Measurements from ENCODE around the gene ITGB6. TPM values are rescaled to one million over a fixed set of nuclear protein-coding genes. Genes with fewer than 3 reads are reported as not detected.

ITGB6 gene
- total RNA-seq, 4 donors from 2014 or later: 0.81 to 2.8 (median 1.0) TPM

DNA sequence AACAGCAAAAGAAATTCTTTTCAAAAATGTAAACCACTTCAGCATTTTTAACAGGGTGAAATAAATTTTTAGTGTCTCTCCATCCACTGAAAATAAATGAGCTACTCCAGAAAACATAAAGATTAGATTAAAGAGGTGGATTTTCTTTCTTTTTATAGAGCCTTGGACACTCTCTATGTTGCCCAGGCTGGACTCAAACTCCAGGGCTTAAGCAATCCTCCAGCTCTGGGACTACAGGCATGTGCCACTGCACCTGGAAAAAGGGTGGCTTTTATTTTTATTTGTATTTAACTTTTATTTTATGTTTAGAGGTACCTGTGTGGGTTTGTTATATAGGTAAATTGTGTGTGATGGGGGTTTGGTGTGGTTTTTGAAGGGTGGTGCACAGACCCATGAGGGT, 19.9 kb downstream of the ITGB6 start:
- intact Hi-C loops (cut with DNase I; ENCODE audit: low total_unique reads): no loop called here

GRCh38 chr2:160175169-160176134, 24.6 kb downstream of the ITGB6 start:
- ATAC-seq (no peak), DNase-seq (no peak)
- TF ChIP-seq POLR2A (IDR thresholded peaks at IDR 0.05) (no peak), CTCF (IDR thresholded peaks at IDR 0.05 in 4 of 5, conservative IDR thresholded peaks at IDR 0.05 in 1 of 5) (no peak)
- H3K9me3 ChIP-seq: no peaks in the 10 kb centered on the region
- H3K27ac ChIP-seq: peak overlapping the region in 2 of 4 donors; percentile 7 to 29
- H3K4me1 ChIP-seq: no peaks in the 10 kb centered on the region
- intact Hi-C loops (cut with DNase I; ENCODE audit: low total_unique reads) (no loop called here), in situ Hi-C loops (cut with MboI; ENCODE audit: low sequenced_read_pairs in 4 of 4) (no loop called here)
- H3K27me3 ChIP-seq: no peaks in the 10 kb centered on the region
- H3K36me3 ChIP-seq: peaks cover 0 to 5% of the 10 kb centered on the region in 2 donors
- H3K4me3 ChIP-seq: no peak overlapping the region

More for the DNA sequence above, 19.9 kb downstream of the ITGB6 start:
- H3K4me1 ChIP-seq: peaks cover 2 to 5% of the 10 kb centered on the region in 2 donors
- TF ChIP-seq POLR2A (IDR thresholded peaks at IDR 0.05) (no peak), CTCF (IDR thresholded peaks at IDR 0.05 in 4 of 5, conservative IDR thresholded peaks at IDR 0.05 in 1 of 5) (no peak)
- no peaks in the 10 kb centered on the region for H3K27me3 ChIP-seq
- no peaks in the 10 kb centered on the region for H3K9me3 ChIP-seq
- in situ Hi-C loops (cut with MboI; ENCODE audit: low sequenced_read_pairs in 4 of 4): no loop called here
- peak overlapping the region in 2 of 4 donors; percentile 73 to 78 for H3K27ac ChIP-seq
- no peak for ATAC-seq
- no peak overlapping the region for H3K4me3 ChIP-seq
- DNase-seq: no peak
- H3K36me3 ChIP-seq: no peaks in the 10 kb centered on the region

DNA sequence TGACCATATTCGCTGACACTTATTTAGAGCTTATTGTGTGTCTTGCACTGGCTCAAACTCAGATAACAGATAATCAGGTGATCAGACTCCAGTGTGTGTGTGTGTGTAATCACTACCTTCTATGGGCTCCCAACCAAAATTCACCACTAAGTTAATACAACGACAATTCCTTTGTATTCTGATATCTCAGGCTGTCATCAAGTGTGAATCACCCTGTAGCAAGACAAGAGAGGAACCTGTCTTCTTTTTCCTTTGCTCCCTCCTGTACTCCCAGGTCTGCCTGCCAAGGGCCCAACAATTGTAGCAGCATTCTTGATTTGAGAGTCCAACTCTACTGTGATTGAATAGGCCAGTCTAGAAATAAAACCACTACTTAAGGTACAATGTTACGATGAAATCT, 25.8 kb downstream of the ITGB6 start:
- no peak for DNase-seq
- H3K9me3 ChIP-seq: no peaks in the 10 kb centered on the region
- no peaks in the 10 kb centered on the region for H3K27me3 ChIP-seq
- in situ Hi-C loops (cut with MboI; ENCODE audit: low sequenced_read_pairs in 4 of 4): no loop called here
- no peak for ATAC-seq
- TF ChIP-seq POLR2A (IDR thresholded peaks at IDR 0.05) (no peak), CTCF (IDR thresholded peaks at IDR 0.05 in 4 of 5, conservative IDR thresholded peaks at IDR 0.05 in 1 of 5) (no peak)
- intact Hi-C loops (cut with DNase I; ENCODE audit: low total_unique reads): no loop called here
- H3K4me3 ChIP-seq: no peak overlapping the region
- H3K36me3 ChIP-seq: peaks cover 0 to 5% of the 10 kb centered on the region in 2 donors
- H3K4me1 ChIP-seq: no peaks in the 10 kb centered on the region
- H3K27ac ChIP-seq: peak overlapping the region in 1 of 4 donors; percentile 10

DNA sequence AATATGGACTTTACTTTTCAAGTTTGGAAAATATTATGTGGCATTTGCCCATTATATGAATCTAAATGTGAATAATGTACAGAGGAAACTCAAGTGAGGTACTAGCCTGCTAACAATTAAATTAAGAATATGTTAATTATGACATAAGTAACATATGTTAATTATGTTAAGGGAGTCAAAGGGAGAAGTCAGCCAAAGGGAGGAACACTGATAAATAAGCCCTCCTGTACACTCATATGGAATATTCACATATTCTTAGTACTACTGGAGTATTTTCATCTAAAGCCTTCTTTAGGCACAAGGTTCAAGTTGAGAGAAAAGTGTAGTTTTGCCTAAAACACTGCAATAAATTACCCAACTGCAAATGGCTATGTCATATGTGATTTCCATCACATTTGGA, 30.1 kb downstream of the ITGB6 start:
- Histone ChIP-seq H3K27ac (no peak overlapping the region), H3K36me3 (peaks cover 0 to 5% of the 10 kb centered on the region in 2 donors), H3K4me1 (no peaks in the 10 kb centered on the region), H3K9me3 (no peaks in the 10 kb centered on the region), H3K27me3 (no peaks in the 10 kb centered on the region), H3K4me3 (no peak overlapping the region)
- DNase-seq: no peak
- no peak for TF ChIP-seq CTCF (IDR thresholded peaks at IDR 0.05 in 4 of 5, conservative IDR thresholded peaks at IDR 0.05 in 1 of 5)
- TF ChIP-seq POLR2A (IDR thresholded peaks at IDR 0.05): no peak
- in situ Hi-C loops (cut with MboI; ENCODE audit: low sequenced_read_pairs in 4 of 4) (no loop called here), intact Hi-C loops (cut with DNase I; ENCODE audit: low total_unique reads) (no loop called here)
- ATAC-seq: no peak
